IMR-90 (cell line): Measurements from ENCODE around the gene BTN3A1.

Experiments used
- CTCF ChIP-seq: conservative IDR thresholded peaks from 2 replicates; pipeline ENCODE4 v1.5.1; 2012; ENCODE audit warnings: mild to moderate bottlenecking, low read depth, low read length, improper control_type of control experiment
- ELK1 ChIP-seq: fragments of 150-350 bp; IDR thresholded peaks from 2 replicates; pipeline ENCODE4 v1.6.1; 2016; ENCODE audit warnings: low read depth, mild to moderate bottlenecking, low read length, moderate library complexity, borderline replicate concordance
- FOS ChIP-seq: fragments of 150-350 bp; IDR thresholded peaks from 2 replicates; pipeline ENCODE4 v1.6.1; 2016; ENCODE audit warnings: low read depth, low read length
- MAFK ChIP-seq: IDR thresholded peaks from 2 replicates; pipeline ENCODE4 v1.6.1; 2012; ENCODE audit warnings: low read depth, low read length, improper control_type of control experiment
- MAZ ChIP-seq: IDR thresholded peaks from 2 replicates; pipeline ENCODE4 v1.6.1; 2012; ENCODE audit warnings: low read depth, mild to moderate bottlenecking, low read length, improper control_type of control experiment, moderate library complexity, borderline replicate concordance
- MXI1 ChIP-seq: IDR thresholded peaks from 2 replicates; pipeline ENCODE4 v1.6.1; 2012; ENCODE audit warnings: low read depth, mild to moderate bottlenecking, low read length, moderate library complexity, borderline replicate concordance
- POLR2A ChIP-seq: IDR thresholded peaks from 2 replicates; pipeline ENCODE4 v1.6.1; 2012; ENCODE audit warnings: mild to moderate bottlenecking, low read depth, low read length
- RAD21 ChIP-seq: IDR thresholded peaks from 2 replicates; pipeline ENCODE4 v1.6.1; 2012; ENCODE audit warnings: low read length, improper control_type of control experiment
- RCOR1 ChIP-seq: IDR thresholded peaks from 2 replicates; pipeline ENCODE4 v1.6.1; 2012; ENCODE audit warnings: mild to moderate bottlenecking, low read length, improper control_type of control experiment; ENCODE audit not compliant: insufficient replicate concordance
- RFX5 ChIP-seq: IDR thresholded peaks from 2 replicates; pipeline ENCODE4 v1.8.0; 2012; ENCODE audit warnings: low read depth, mild to moderate bottlenecking, low read length, moderate library complexity
- SMC3 ChIP-seq: fragments of 150-350 bp; IDR thresholded peaks from 2 replicates; pipeline ENCODE4 v1.6.1; 2016; ENCODE audit warnings: low read depth, mild to moderate bottlenecking, antibody characterized with exemption, low read length, moderate library complexity
- USF2 ChIP-seq: fragments of 150-350 bp; IDR thresholded peaks from 2 replicates; pipeline ENCODE4 v1.6.1; 2017; ENCODE audit warnings: mild to moderate bottlenecking, antibody characterized with exemption, low read length, low read depth

GRCh38 chr6:26441977-26442376 is 39.9 kb downstream of the BTN3A1 start:
- TF ChIP-seq RAD21 (no peak), CTCF (no peak), ELK1 (no peak), POLR2A (no peak), RFX5 (no peak), FOS (no peak), MAFK (no peak), SMC3 (no peak), MAZ (no peak), RCOR1 (no peak), MXI1 (no peak), USF2 (no peak)
